WTC11 (cell line): ENCODE measurements around the gene METTL25B. TPM values are rescaled to one million over a fixed set of nuclear protein-coding genes. Genes with fewer than 3 reads are reported as not detected.
A peak's percentile ranks its signal among the peaks of the same experiment; 100 is the strongest.

Experiments used
- ATAC-seq: fragments of 200-7000 bp; cut with Tn5 transposase; 2 replicates; pipeline ENCODE4 v1.10.0; 2021; ENCODE audit warnings: mild to moderate bottlenecking, moderate library complexity
- CTCF ChIA-PET: fragments of 300-600 bp; sonication (Branson Sonifier 250); formaldehyde crosslinking; loops from one replicate; lab custom pipeline; 2021; ENCODE audit warnings: antibody characterized with exemption; lab: Charles Lee
- POLR2A ChIA-PET: fragments of 350-600 bp; sonication (Branson Sonifier 250); formaldehyde crosslinking; loops from one replicate; lab custom pipeline; 2021; ENCODE audit warnings: antibody characterized with exemption; lab: Charles Lee
- DNase-seq: peaks from one replicate; pipeline ENCODE4 v3.0.0; 2021; ENCODE audit warnings: low spot score
- H3K27ac Mint-ChIP-seq: 2 replicates; pipeline ENCODE4 v1.8.0; 2021; ENCODE audit warnings: mixed read lengths
- H3K27me3 Mint-ChIP-seq: 2 replicates; pipeline ENCODE4 v1.8.0; 2021; ENCODE audit warnings: low read depth, mild to moderate bottlenecking, moderate library complexity, mixed read lengths
- H3K36me3 Mint-ChIP-seq: 2 replicates; pipeline ENCODE4 v1.8.0; 2021; ENCODE audit warnings: mixed read lengths
- H3K4me1 Mint-ChIP-seq: 2 replicates; pipeline ENCODE4 v1.8.0; 2022; ENCODE audit warnings: mixed read lengths
- H3K4me3 Mint-ChIP-seq: 2 replicates; pipeline ENCODE4 v1.8.0; 2021; ENCODE audit warnings: mild to moderate bottlenecking, moderate library complexity, mixed read lengths
- H3K9me3 Mint-ChIP-seq: 2 replicates; pipeline ENCODE4 v1.8.0; 2021; ENCODE audit warnings: mixed read lengths
- ELF4 ChIP-seq: sonication (generic); formaldehyde crosslinking; IDR thresholded peaks from 2 replicates; pipeline ENCODE4 v1.8.1; 2022; ENCODE audit warnings: low read depth, mild to moderate bottlenecking, moderate library complexity, missing genetic modification reagents
- FOXK1 ChIP-seq: sonication (generic); formaldehyde crosslinking; IDR thresholded peaks from 2 replicates; pipeline ENCODE4 v1.8.0; 2022; ENCODE audit warnings: mild to moderate bottlenecking, moderate library complexity, missing genetic modification reagents
- MYBL2 ChIP-seq: sonication (generic); formaldehyde crosslinking; IDR thresholded peaks from 2 replicates; pipeline ENCODE4 v1.8.1; 2023; ENCODE audit warnings: mild to moderate bottlenecking, moderate library complexity, missing genetic modification reagents
- NFE2L1 ChIP-seq: sonication (generic); formaldehyde crosslinking; IDR thresholded peaks from 2 replicates; pipeline ENCODE4 v1.8.1; 2023; ENCODE audit warnings: missing genetic modification reagents
- NR1H2 ChIP-seq: sonication (generic); formaldehyde crosslinking; IDR thresholded peaks from 2 replicates; pipeline ENCODE4 v1.9.0; 2021; ENCODE audit warnings: mild to moderate bottlenecking, moderate library complexity, missing genetic modification reagents
- NR2C2 ChIP-seq: sonication (generic); formaldehyde crosslinking; IDR thresholded peaks from 2 replicates; pipeline ENCODE4 v1.8.0; 2022; ENCODE audit warnings: mild to moderate bottlenecking, missing genetic modification reagents
- RORB ChIP-seq: fragments of 250-450 bp; sonication (Bioruptor Pico); IDR thresholded peaks from 2 replicates; pipeline ENCODE4 v1.9.0; 2021; ENCODE audit warnings: mild to moderate bottlenecking
- TEAD4 ChIP-seq: sonication (generic); formaldehyde crosslinking; IDR thresholded peaks from 2 replicates; pipeline ENCODE4 v1.8.0; 2022; ENCODE audit warnings: mild to moderate bottlenecking, missing genetic modification reagents
- ZNF138 ChIP-seq: sonication (generic); formaldehyde crosslinking; conservative IDR thresholded peaks from 2 replicates; pipeline ENCODE4 v1.8.1; 2022; ENCODE audit warnings: mild to moderate bottlenecking, moderate library complexity, missing genetic modification reagents
- ZNF317 ChIP-seq: sonication (generic); formaldehyde crosslinking; IDR thresholded peaks from 2 replicates; pipeline ENCODE4 v1.8.1; 2023; ENCODE audit warnings: low read depth, mild to moderate bottlenecking, moderate library complexity, missing genetic modification reagents, borderline replicate concordance
- ZNF396 ChIP-seq: fragments of 250-450 bp; sonication (Bioruptor Pico); IDR thresholded peaks from 2 replicates; pipeline ENCODE4 v1.8.0; 2021; ENCODE audit warnings: mild to moderate bottlenecking, moderate library complexity, borderline replicate concordance
- ZNF416 ChIP-seq: fragments of 250-450 bp; sonication (Bioruptor Pico); IDR thresholded peaks from 2 replicates; pipeline ENCODE4 v1.9.0; 2021; ENCODE audit warnings: mild to moderate bottlenecking, inconsistent platforms
- total RNA-seq: library from RNA; stranded (reverse); gene quantifications from 3 replicates; pipeline ENCODE4 v1.2.3, GENCODE V29; 2021
- TF ChIP-seq, protein P1 (sequence below): sonication (generic); formaldehyde crosslinking; IDR thresholded peaks from 2 replicates; pipeline ENCODE4 v1.8.0; 2022; ENCODE audit warnings: mild to moderate bottlenecking, missing genetic modification reagents
- TF ChIP-seq, protein P2 (sequence below): fragments of 200-600 bp; IDR thresholded peaks from 2 replicates; pipeline ENCODE4 v1.8.0; 2022; ENCODE audit warnings: antibody characterized with exemption
- TF ChIP-seq, protein P3 (sequence below): fragments of 250-450 bp; sonication (Bioruptor Pico); IDR thresholded peaks from 2 replicates; pipeline ENCODE4 v1.9.0; 2021; ENCODE audit warnings: mild to moderate bottlenecking
- TF ChIP-seq, protein P4 (sequence below): sonication (generic); formaldehyde crosslinking; IDR thresholded peaks from 2 replicates; pipeline ENCODE4 v1.8.0; 2023; ENCODE audit warnings: mild to moderate bottlenecking, missing genetic modification reagents
- TF ChIP-seq, protein P5 (sequence below): sonication (generic); formaldehyde crosslinking; IDR thresholded peaks from 2 replicates; pipeline ENCODE4 v1.8.1; 2023; ENCODE audit warnings: mild to moderate bottlenecking, missing genetic modification reagents, moderate library complexity
- TF ChIP-seq, protein P6 (sequence below): sonication (generic); formaldehyde crosslinking; IDR thresholded peaks from 2 replicates; pipeline ENCODE4 v1.8.1; 2022; ENCODE audit warnings: low read depth, mild to moderate bottlenecking, moderate library complexity, missing genetic modification reagents, borderline replicate concordance

The METTL25B gene
- total RNA-seq, 1 experiment from 2014 or later, result 32.0 TPM

DNA sequence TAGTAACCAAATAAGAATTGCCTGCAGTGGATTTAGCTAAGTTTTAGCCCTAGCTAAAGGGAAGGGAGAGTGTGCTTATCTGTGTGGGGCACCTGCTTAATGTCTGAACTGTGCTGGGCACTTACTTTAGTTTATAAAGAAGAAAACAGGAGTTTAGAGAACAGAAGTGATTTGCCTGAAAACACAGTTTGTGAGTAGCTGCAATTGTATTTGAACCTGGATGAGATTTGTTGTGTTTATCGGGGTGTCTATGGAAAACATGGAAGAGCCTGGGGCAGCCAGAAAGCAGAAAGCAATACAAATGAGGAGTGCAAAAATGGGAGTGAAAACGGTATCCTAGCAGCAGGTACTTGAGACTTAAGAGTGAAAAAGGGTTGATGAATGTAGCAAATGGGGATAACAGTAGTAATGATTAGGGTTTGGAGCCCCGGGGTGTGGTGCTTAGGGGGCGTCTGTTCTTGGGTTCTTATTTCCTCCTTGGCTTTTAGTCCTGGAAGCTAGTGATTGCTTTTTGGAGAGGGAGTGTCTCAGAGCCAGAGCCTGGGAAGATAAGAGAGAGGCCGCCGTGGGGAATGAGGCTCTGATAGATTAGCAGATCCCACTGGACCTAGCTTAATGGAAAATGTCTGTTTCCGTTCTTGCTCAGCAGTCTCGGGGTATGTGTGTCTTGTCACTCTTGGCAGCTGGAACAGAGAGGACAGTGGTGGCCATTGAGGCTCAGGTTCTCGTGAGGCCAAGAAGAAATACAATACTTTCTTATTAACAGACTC, 44.6 kb downstream of the METTL25B start:
- CTCF ChIA-PET, result interaction anchor here (1.0 to 2.3 kb wide), 4 partner anchors 21 to 149 kb away, joined by 3 to 6 read pairs (median 4); no protein-coding TSS in a partner anchor
- peak overlapping the region; percentile 46; the same call in 1 of the 2 replicates for H3K27ac Mint-ChIP-seq
- TF ChIP-seq ELF4 (CRISPR knock-in tag), result no peak
- TF ChIP-seq TEAD4 (CRISPR knock-in tag), result no peak
- TF ChIP-seq NR1H2, result no peak
- no peak for TF ChIP-seq ZNF396 (CRISPR knock-in tag)
- no peak for TF ChIP-seq RORB (CRISPR knock-in tag)
- TF ChIP-seq NFE2L1 (CRISPR knock-in tag), result no peak
- TF ChIP-seq, protein P1, sequence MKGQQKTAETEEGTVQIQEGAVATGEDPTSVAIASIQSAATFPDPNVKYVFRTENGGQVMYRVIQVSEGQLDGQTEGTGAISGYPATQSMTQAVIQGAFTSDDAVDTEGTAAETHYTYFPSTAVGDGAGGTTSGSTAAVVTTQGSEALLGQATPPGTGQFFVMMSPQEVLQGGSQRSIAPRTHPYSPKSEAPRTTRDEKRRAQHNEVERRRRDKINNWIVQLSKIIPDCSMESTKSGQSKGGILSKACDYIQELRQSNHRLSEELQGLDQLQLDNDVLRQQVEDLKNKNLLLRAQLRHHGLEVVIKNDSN (CRISPR knock-in tag), result no peak
- no peak for TF ChIP-seq MYBL2 (CRISPR knock-in tag)
- no peak for TF ChIP-seq NR2C2 (CRISPR knock-in tag)
- TF ChIP-seq, protein P2, sequence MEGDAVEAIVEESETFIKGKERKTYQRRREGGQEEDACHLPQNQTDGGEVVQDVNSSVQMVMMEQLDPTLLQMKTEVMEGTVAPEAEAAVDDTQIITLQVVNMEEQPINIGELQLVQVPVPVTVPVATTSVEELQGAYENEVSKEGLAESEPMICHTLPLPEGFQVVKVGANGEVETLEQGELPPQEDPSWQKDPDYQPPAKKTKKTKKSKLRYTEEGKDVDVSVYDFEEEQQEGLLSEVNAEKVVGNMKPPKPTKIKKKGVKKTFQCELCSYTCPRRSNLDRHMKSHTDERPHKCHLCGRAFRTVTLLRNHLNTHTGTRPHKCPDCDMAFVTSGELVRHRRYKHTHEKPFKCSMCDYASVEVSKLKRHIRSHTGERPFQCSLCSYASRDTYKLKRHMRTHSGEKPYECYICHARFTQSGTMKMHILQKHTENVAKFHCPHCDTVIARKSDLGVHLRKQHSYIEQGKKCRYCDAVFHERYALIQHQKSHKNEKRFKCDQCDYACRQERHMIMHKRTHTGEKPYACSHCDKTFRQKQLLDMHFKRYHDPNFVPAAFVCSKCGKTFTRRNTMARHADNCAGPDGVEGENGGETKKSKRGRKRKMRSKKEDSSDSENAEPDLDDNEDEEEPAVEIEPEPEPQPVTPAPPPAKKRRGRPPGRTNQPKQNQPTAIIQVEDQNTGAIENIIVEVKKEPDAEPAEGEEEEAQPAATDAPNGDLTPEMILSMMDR, result no peak
- TF ChIP-seq ZNF416 (CRISPR knock-in tag), result no peak
- TF ChIP-seq, protein P3, sequence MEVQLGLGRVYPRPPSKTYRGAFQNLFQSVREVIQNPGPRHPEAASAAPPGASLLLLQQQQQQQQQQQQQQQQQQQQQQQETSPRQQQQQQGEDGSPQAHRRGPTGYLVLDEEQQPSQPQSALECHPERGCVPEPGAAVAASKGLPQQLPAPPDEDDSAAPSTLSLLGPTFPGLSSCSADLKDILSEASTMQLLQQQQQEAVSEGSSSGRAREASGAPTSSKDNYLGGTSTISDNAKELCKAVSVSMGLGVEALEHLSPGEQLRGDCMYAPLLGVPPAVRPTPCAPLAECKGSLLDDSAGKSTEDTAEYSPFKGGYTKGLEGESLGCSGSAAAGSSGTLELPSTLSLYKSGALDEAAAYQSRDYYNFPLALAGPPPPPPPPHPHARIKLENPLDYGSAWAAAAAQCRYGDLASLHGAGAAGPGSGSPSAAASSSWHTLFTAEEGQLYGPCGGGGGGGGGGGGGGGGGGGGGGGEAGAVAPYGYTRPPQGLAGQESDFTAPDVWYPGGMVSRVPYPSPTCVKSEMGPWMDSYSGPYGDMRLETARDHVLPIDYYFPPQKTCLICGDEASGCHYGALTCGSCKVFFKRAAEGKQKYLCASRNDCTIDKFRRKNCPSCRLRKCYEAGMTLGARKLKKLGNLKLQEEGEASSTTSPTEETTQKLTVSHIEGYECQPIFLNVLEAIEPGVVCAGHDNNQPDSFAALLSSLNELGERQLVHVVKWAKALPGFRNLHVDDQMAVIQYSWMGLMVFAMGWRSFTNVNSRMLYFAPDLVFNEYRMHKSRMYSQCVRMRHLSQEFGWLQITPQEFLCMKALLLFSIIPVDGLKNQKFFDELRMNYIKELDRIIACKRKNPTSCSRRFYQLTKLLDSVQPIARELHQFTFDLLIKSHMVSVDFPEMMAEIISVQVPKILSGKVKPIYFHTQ (CRISPR knock-in tag), result no peak
- TF ChIP-seq FOXK1, result no peak
- no peak for TF ChIP-seq ZNF138 (CRISPR knock-in tag)
- TF ChIP-seq, protein P4, sequence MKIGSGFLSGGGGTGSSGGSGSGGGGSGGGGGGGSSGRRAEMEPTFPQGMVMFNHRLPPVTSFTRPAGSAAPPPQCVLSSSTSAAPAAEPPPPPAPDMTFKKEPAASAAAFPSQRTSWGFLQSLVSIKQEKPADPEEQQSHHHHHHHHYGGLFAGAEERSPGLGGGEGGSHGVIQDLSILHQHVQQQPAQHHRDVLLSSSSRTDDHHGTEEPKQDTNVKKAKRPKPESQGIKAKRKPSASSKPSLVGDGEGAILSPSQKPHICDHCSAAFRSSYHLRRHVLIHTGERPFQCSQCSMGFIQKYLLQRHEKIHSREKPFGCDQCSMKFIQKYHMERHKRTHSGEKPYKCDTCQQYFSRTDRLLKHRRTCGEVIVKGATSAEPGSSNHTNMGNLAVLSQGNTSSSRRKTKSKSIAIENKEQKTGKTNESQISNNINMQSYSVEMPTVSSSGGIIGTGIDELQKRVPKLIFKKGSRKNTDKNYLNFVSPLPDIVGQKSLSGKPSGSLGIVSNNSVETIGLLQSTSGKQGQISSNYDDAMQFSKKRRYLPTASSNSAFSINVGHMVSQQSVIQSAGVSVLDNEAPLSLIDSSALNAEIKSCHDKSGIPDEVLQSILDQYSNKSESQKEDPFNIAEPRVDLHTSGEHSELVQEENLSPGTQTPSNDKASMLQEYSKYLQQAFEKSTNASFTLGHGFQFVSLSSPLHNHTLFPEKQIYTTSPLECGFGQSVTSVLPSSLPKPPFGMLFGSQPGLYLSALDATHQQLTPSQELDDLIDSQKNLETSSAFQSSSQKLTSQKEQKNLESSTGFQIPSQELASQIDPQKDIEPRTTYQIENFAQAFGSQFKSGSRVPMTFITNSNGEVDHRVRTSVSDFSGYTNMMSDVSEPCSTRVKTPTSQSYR (CRISPR knock-in tag), result no peak
- TF ChIP-seq, protein P5, sequence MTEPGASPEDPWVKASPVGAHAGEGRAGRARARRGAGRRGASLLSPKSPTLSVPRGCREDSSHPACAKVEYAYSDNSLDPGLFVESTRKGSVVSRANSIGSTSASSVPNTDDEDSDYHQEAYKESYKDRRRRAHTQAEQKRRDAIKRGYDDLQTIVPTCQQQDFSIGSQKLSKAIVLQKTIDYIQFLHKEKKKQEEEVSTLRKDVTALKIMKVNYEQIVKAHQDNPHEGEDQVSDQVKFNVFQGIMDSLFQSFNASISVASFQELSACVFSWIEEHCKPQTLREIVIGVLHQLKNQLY (CRISPR knock-in tag), result no peak
- TF ChIP-seq, protein P6, sequence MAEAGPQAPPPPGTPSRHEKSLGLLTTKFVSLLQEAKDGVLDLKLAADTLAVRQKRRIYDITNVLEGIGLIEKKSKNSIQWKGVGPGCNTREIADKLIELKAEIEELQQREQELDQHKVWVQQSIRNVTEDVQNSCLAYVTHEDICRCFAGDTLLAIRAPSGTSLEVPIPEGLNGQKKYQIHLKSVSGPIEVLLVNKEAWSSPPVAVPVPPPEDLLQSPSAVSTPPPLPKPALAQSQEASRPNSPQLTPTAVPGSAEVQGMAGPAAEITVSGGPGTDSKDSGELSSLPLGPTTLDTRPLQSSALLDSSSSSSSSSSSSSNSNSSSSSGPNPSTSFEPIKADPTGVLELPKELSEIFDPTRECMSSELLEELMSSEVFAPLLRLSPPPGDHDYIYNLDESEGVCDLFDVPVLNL (CRISPR knock-in tag), result no peak
- no peak for TF ChIP-seq ZNF317
- TF ChIP-seq, all 79 proteins: peak for 0
- Mint-ChIP-seq H3K36me3 (peaks cover 16% of the 10 kb centered on the region), H3K4me3 (no peak overlapping the region), H3K9me3 (no peaks in the 10 kb centered on the region), H3K4me1 (peaks cover 27% of the 10 kb centered on the region), H3K27me3 (no peaks in the 10 kb centered on the region)
- no peak for DNase-seq
- POLR2A ChIA-PET, result no interaction called here
- ATAC-seq, result no peak
